HG03159 (cell line): ENCODE measurements around the gene MRPS31.
A peak's percentile ranks its signal among the peaks of the same experiment; 100 is the strongest.

Experiments
- ATAC-seq: cut with Tn5 transposase; IDR thresholded peaks from one replicate; pipeline ENCODE4 v1.9.1; 2021; ENCODE audit warnings: mild to moderate bottlenecking, moderate library complexity; ENCODE audit not compliant: unreplicated experiment

Gene MRPS31

DNA sequence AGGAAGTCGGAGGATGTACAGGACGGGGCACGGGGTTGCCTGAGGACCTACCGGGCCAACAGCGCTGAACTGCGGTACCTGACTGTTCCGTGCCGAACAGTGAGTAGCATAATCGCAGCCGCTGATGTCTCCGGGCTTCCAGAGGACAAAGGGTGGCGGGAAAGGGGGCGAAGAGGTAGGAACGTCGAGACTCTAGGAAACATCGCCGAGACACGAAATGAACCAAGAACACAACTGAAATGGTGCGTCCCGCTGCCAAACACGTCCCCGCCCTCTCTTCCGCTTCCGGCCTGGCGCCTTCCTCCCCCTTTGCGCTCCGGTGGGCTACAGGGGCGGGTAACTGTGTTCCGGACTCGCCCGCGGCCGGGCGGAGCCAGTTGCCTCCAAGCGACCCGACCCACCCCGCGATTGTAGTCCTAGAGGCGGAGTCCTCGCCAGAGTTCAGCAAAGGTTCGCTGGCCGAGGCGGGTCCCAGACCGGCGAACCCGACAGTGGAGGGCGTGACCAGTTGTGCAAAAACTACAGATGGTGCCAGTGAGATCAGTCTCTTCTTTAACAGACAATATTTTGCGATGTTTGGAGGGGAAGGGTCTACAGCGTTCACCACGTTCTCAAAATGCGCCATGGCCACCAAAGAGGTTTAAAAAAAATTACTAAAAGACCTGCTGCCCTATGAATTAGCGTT lies at the start of gene MRPS31:
Gene MRPS31 (minus strand): TSS at position 257 of the 685 bp plus-strand sequence. CDS start 54 bp downstream, at position 203.
- ATAC-seq: peak; percentile 97

DNA sequence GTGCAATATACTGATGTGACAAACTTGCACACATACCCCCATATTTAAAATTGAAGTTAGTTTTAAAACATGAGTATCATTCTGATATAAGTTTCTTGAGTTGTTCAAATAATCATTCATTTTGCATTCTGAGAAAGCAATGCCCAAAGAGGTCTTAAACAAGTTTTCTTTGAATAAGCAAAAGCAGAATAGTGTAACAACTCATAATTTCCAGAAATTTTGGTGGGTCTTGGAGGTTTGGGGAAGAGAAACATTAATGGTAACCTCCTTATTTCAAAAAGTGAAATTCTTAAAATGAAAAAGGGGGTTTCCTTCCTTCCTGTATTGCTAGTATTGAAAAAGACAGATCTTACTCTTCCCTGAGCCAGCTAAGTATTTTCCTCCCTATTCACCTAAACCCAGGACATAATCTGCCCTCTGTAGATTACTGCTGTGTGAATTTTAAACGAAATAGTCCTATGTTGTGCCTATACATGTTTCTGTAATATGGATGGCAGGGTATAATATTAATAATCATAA lies 48.9 kb upstream of the MRPS31 start:
- ATAC-seq: no peak

DNA sequence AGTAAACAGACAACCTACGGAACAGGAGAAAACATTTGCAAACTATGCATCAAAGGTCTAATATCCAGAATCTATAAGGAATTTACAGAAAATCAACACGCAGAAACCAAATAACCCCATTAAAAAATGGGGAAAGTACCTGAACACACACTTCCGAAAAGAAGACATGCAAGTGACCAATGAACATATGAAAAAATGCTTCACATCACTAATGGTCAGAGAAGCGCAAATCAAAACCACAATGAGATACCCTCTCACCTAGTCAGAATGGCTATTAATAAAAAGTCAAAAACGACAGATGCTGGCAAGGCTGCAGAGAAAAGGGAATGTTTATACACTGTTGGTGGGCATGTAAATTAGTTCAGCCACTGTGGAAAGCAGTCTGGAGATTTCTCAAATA lies 47.9 kb upstream of the MRPS31 start:
- no peak for ATAC-seq

DNA sequence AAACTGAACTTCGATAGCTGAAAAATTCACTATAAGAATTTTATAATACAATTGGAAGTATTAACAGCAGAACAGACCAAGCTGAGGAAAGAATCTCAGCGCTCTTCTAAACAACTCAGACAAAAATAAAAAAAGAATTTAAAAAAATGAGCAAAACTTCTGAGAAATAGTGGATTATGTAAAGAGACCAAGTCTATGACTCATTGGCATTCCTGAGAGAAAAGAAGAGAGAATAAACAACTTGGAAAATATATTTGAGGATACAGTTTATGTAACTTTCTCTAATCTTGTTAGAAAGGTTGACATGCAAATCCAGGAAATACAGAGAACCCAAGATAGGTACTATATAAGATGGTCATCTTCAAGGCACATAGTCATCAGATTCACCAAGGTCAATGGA lies 43.8 kb upstream of the MRPS31 start:
- ATAC-seq: no peak

DNA sequence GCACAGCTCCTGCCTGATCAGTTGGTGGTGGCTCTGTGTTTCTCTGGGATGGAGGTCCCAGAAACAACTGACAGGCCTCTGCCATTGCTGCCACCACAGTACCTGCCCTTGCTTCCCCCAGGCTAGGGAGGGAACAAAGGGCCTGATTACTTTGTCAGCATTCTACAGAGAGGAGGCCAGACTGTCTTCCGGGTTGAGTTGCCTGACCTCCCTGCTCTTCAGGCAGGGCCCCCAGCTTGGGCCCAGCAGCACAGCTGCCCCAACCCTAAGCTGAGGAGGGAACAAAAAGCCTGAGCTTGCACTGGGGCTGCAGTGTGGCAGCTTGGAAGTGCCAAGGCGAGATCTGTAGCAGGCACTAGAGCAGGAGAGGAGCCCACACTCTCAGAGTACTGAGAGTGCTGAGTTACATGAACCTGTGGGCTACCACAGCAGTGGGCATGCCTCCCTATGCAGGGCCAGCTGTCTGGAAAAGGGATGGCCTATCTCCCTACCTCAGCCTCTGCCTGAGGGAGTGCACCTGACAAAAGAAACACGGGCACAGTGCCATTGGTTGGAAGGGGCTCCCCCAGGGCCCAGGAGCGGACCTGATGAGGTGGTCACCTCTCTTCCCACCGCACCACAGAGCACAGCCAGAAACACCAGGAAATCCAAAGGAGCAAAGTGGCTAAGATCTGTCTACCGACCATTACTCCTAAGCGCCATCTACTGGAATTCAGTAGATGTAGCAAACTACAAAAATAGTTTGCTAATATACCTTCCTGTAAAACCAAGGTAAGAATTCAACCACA lies 42.9 kb upstream of the MRPS31 start:
- ATAC-seq: no peak

DNA sequence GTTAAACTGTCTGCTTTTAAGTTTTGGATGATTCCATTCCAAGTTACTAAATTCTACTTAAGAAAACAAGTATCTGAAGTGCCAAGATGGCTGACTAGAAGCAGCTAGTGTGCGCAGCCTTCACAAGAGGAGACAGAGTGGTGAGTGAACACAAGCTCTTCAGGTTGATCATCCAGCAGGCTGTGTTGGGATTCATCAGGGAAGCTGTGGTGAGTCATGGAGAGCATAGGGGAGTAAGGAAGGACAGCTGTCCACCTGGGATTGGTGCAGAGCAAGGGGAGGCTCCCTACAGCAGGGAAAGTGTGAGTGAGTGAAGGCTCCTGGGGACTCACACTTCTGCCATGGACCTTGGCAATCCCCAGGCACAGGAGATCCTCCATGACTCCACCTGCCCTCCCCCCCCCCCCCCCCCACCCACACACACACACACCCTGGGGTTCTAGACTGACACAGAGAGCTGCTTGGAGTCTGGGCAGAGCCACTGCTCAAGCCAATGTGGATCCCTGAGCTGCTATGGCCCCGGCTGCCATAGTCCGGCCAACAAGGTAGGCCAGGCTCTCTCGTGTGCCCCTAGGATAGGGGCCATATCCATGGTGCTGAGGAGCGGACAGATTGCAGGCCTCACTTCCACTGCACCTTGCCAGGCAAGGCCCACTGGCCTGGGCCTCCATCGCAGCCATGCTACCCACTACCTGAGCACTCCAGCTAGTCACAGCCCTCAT lies 41.9 kb upstream of the MRPS31 start:
- no peak for ATAC-seq

DNA sequence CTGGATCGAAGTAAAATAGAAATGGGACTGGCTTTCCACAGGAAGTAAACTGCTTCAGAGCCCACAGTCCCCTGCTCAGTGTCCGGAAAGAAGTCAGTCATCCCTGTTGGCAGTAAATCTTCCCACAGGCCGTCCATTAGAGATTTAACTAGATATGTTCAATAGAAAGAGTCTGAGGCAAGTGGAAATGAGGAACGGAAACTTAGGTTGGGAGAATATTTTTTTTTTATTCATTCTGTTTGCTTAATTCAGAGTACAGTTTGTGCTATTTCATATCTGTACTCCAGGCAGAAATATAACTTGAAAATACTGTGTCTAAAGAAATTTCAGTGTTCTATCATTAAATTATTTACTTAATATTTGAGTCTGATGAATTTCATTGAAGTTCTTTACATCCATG lies 41.1 kb upstream of the MRPS31 start:
- ATAC-seq: no peak

DNA sequence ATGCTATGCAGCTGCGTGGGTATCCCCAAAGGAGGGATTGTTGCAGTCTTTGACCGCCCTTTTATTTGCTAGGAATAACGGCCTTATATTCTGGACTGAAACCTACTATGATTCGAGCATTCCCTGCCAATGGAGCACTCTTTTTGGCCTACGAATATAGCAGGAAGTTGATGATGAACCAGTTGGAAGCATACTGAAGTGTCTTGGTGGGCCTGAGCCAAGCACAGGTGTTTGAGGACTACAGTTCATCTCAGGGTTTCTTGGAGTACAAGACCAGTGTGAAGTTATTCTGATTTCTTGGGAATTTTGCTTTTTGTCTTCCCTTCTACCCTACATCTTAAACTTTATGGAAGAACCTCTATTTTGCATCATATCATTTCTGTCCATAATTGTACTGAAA lies 38.5 kb upstream of the MRPS31 start:
- no peak for ATAC-seq

DNA sequence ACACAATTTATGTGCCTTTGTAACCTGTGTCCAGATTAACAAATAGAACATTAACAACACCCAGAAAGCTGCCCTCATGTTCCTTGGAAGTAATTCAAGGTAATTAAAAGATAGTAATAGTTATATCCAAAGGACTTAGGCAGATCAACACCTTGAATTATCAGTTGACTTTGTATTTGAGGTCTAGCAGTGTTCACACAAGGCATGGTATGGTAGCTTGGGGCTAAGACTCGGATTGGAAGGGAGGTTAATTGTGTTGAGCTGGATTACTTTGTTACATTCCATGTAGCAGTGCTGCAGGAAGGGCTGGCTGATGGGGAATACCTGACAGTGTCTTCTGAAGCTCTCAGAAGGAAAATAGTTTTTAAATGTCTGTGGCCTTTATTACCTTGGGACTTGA lies 35.3 kb upstream of the MRPS31 start:
- no peak for ATAC-seq

DNA sequence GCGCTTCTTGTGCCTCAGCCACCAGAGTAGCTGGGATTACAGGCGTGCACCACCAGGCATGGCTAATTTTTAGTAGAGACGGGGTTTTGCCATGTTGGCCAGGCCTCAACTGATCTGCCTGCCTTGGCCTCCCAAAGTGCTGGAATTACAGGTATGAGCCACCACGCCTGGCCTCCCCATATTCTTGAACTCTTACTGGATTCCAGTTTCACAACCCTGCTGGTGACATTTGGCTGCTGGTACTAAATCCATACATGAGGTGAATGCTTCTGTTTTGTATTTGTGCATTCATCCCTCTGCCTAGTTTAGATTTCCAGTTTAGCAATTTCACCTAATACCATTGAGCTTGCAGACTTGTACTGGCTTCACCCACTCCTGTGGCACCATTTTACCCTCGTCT lies 32.3 kb upstream of the MRPS31 start:
- ATAC-seq: no peak

DNA sequence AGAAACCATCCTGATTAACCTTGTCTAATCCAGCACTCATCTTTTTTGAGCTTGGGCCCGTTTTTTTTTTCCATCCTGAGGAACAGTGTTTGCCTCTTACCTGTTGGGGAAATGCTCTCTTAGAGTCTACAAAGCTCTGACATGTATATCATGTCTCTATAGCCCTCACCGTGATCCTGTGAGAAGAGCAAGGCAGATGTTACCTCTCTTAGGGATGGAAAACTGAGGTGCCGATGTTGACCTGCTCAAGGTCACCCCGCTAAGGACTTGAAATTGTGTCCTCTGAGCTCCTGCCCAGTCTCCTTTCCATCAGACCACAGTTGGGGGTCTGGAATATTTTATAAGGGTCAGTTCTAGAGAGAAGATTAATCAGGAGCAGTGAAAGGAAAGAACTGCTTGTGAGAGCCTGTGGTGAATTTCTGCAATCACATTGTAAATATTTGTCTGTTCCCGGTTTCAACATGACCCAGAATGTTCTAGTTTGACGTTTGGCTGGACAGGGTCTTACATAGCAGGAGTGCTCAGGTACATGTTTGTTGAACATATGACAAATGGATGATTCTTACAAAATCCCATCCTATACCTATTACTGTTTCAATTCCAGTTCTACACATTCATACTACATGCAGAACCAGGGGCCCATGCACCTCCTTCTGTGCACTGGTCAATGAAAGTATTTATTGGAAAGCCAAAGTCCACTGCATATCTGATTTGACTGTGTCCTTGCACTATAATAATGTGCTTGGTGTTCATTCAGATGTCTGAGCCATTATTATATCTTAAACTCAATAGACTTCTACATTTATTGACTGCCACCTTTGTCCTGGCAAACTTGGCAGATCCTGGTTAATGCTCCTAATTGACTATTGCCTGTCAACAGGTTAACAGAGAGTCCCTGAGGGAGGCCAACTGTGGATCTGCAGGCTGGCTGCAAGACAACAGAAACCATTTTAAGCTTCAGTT lies 30.5 kb upstream of the MRPS31 start:
- ATAC-seq: no peak

DNA sequence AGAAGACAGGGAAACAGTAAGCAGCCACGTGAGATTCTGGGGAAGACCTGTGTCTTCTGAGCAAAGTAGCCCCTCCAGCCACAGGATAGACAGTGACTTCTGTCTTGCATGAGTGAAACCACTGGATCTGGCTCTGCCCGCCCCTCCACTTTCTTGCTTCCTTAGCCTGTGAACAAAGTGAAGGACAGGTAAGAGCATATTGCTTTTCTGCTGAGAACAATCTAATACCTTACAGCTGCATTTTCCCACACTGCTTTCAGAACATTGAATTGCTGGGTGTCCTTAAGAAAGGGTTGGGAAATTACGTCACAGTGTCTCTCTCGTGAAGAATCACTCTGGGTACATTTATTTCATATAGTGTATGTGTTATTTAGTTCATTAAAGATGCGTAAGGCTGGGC lies 29.6 kb upstream of the MRPS31 start:
- ATAC-seq: no peak

DNA sequence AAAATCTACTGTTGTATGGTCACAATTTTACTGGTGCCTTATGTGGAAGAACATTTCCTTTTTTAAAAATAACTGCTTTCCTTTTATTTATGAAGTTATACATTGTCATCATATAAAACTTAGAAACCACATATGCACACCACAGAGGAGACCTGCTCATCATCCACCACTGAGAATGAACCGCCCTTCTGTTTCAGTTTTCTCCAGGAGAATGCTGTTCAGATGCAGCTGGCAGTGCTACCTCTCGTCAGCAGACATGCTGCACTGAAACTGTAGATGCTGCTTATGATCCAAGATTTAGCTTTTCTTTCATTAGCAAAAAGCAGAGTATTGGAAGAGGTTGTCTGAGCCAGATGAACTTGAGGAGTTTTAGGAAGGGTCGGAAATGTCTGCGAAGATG lies 28.5 kb upstream of the MRPS31 start:
- ATAC-seq: no peak

DNA sequence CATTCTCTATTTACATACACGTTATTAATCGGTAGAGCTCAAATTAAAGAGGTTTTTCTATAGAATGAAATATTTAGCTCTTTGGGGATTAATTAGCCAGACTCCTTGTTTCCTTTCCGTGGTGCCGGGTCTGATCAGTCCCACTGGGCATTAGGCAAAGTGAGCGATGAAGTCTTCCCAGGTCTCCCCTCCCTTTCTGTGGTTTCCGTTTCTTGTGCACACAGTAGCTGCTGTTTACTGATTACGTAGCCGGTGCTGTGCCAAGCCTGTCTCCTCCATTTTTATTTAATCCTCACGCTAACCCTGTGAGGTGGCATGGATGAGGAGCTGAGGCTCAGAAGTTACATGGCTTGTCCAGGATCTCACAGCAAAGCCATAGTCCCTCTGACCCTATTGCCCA lies 27.4 kb upstream of the MRPS31 start:
- no peak for ATAC-seq

DNA sequence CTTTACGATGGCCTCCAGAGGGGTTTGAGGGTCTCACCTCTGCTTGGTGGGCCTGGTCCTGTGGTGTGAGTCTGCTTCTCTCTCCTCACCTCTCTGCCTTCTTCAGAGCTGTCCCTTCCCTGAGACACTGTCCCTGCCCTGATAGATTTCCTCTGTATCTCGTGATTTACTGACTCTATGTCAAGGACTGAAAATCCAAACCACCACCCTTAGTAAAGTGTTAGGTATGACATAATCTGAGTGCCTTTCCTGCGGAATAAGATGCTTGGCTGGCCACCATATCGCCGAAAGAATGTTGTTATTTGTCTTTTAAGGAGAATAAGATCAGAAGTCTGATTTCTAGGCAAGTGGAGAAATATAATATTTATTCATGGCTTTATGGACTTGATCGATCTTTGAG lies 25.7 kb upstream of the MRPS31 start:
- ATAC-seq: no peak

DNA sequence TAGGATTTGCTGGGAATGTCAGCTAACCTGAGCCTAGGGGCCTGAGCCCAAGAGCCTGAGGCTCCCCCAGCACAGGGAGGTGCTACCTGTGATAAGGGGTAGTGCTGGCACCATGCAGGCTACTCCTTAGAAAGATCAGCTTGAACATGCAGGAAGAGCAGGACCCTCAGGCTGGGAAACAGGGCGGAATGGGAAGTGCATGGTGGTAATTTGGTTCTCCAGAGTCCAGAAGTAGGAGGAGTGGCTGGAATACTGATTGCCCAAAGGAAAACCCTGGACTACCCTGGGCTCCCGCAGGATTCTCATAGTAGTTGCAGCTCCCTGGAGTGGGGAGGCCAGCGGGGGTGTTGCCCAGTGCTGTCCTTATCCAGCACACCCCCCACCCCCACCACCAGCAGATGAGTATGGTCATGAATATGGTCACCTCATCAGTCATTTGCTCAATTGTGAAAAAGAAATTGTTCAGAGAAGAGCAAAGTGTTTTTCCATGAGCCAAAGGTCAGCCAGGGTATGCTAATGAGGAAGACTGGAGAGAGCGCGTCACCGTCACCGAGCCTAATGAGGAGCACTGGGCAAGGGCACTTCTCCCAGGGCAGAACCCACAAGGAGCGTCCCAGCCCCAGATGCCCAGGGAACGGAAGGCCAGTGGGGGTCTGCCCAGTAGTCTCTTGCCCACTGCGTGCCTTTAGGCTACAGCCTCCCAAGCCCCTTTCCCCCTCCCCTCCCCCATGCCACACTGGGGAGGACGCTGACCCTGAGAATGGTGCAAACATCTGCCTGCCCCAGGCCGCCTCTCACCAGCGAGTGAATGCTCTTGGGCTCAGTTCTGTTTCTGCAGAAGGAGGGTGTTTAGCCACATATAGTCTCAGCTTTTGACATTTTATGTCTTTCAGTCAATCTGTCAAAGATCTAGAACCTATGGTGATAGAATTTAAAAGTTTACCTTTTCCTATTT lies 23.7 kb upstream of the MRPS31 start:
- ATAC-seq: no peak

DNA sequence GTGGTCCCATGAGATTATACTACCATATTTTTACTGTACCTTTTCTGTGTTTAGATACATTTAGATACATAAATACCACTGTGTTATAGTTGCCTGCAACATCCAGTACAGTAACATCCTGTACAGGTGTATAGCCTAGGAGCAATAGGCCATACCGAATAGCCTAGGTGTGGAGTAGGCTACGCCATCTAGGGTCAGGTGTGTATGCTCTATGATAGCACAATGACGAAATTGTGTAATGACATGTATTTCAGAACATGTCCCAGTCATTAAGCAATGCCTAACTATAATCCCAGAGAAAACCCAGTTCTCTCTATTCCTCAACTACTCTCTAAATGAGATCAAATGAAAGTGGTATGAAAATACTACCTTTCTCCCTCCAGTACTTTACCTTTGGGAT lies 22.3 kb upstream of the MRPS31 start:
- ATAC-seq: no peak

DNA sequence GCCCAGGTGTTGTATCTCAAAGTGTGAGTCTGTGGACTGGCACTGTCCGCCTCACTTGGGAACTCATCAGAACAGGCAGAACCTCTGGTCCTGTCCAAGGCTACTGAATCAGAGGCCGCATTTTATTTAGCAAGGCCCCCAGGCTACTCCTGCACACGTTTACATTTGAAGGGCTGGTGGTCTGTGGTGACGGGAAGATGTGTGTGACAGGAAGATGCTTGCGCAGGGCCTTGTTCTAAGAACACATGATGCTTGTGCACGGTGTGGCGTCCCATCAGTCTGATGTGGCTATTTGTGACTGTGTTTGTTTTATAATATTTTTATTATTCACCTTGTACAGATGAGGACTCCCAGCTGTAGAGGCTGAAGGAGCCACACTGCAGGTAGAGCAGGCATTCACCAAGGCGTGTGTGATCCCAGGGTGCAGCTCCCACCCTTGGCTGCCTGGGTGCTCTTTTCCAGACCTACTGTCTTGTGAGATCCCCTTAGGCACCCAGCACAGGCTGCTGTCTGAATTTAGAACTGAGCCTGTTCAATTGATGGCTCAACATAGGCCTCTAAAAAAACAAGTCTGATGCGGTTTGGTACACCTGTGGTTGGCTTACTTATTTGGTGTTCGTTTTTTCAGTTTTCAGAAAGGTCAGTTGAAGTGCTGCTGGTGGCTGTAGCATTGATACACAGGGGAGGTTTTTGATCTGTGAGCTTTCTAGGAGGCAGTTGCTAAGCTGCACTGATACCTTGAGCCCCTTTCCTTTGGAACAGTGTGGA lies 21.5 kb upstream of the MRPS31 start:
- ATAC-seq: no peak

DNA sequence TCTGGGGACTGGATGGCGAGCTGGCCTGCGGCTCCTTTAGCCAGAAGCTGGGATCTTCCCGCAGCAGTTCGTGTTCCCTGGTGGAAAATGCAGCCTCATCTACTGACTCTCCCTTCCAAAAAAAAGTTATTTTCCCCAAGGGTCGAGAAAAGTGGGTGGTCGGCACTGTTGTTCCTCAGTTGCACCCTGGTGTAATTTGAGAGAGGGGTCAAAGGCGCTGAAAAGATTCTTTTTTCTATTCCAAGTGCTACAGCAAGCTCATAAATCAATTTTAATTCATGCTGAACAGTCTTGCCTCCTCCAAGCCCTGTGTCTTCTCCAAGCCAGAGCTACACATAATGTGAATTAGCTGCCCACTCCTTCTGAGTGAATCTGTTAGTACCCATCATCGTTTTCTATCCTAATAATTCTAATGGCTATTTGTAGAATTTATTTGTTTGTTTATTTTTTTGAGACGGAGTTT lies 19.2 kb upstream of the MRPS31 start:
- ATAC-seq: no peak
